Left lung (tissue), 10 donors: ENCODE data around the gene SIRT6. TPM values are rescaled to one million over a fixed set of nuclear protein-coding genes. Genes with fewer than 3 reads are reported as not detected.

Source experiments
- ATAC-seq: fragments of 200-7000 bp; cut with Tn5 transposase; one replicate; pipeline ENCODE4 v1.9.1; 2020; ENCODE audit warnings: moderate library complexity
- DNase-seq, 4 donors: peaks; one replicate each; pipeline ENCODE4 v3.0.0-alpha.2; 2013 to 2020
- H3K27ac ChIP-seq, 2 donors: fragments of 200-600 bp; sonication (generic) in 1 of 2; one replicate each; pipeline versions ENCODE4 v1.5.0 to v1.8.0; 2020 to 2021
- H3K27me3 ChIP-seq, 2 donors: fragments of 200-600 bp; sonication (generic) in 1 of 2; one replicate each; pipeline versions ENCODE4 v1.5.0 to v1.8.0; 2020 to 2021
- H3K36me3 ChIP-seq, 2 donors: fragments of 200-600 bp; sonication (generic) in 1 of 2; one replicate each; pipeline versions ENCODE4 v1.5.0 to v1.8.0; 2020 to 2021
- H3K4me1 ChIP-seq, 2 donors: fragments of 200-600 bp; one replicate each; pipeline ENCODE4 v1.8.0; 2021
- H3K4me3 ChIP-seq, 2 donors: fragments of 200-600 bp; sonication (generic) in 1 of 2; one replicate each; pipeline versions ENCODE4 v1.5.0 to v1.8.0; 2020 to 2021; ENCODE audit warnings: mild to moderate bottlenecking in 1 of 2
- H3K9me3 ChIP-seq, 2 donors: fragments of 200-600 bp; sonication (generic) in 1 of 2; one replicate each; pipeline versions ENCODE4 v1.5.0 to v1.8.0; 2020 to 2021
- intact Hi-C, 2 donors: fragments of 100-400 bp; cut with DNase I; formaldehyde crosslinking; loops; one replicate each; pipeline versions ENCODE4 v1.11.2 to v1.14.2; 2022
- polyA plus RNA-seq, 6 donors: library from polyadenylated mRNA; unstranded; fragments of 120-200 nt; gene quantifications; one replicate each; pipeline ENCODE4 v1.2.1, GENCODE V29; 2013; ENCODE audit not compliant: insufficient read length in 6 of 6
- total RNA-seq, 2 donors: library from RNA; stranded (reverse); fragmentation: NEBNext Ultra II Directional; extraction: Animal tissue kit (Norgen Biotek cat#: 25700); gene quantifications; one replicate each; pipeline ENCODE4 v1.2.1, GENCODE V29; 2021
- TF ChIP-seq, protein P1 (sequence below), 2 donors: fragments of 200-600 bp; sonication (generic) in 1 of 2; IDR thresholded peaks; one replicate each; pipeline versions ENCODE4 v1.5.0 to v1.8.0; 2021; ENCODE audit warnings: antibody characterized with exemption in 2 of 2
- donor health status: DM: no; HTN: yes; CAD: no.
- donor health status: DM: no; HTN: no; CAD: no.

The SIRT6 gene
- total and polyA plus RNA-seq, 8 donors: 17.8 to 24.7 (median 20.2) TPM

DNA sequence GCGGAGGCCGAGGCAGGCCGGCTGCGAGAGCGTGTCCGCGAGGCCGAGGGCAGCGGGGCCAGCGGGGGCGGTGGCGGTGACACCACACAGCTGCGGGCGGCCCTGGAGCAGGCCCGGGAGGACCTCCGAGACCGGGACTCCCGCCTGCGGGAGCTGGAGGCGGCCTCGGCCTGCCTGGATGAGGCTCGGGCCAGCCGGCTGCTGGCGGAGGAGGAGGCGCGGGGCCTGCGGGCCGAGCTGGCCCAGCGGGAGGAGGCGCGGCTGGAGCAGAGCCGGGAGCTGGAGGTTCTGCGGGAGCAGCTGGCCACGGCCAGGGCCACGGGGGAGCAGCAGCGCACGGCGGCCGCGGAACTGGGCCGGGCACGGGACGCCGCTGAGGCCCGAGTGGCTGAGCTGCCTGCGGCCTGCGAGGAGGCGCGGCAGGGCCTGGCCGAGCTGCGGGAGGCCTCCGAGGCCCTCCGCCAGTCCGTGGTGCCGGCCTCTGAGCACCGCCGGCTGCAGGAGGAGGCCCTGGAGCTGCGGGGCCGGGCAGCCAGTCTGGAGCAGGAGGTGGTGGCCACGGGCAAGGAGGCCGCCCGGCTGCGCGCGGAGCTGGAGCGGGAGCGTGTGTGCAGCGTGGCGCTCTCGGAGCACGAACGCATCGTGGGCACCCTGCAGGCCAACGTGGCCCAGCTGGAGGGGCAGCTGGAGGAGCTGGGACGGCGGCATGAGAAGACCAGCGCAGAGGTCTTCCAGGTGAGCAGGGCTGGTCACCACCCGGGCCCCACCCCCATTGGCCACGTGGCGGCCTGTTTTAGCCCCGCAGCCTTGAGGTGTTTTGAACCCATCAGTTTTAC lies 35.3 kb upstream of the SIRT6 start:
- H3K4me3 ChIP-seq: no peak overlapping the region
- H3K4me1 ChIP-seq: no peaks in the 10 kb centered on the region
- H3K27me3 ChIP-seq: no peaks in the 10 kb centered on the region
- H3K27ac ChIP-seq: no peak overlapping the region
- DNase-seq (no peak), ATAC-seq (no peak)
- TF ChIP-seq, protein P1, sequence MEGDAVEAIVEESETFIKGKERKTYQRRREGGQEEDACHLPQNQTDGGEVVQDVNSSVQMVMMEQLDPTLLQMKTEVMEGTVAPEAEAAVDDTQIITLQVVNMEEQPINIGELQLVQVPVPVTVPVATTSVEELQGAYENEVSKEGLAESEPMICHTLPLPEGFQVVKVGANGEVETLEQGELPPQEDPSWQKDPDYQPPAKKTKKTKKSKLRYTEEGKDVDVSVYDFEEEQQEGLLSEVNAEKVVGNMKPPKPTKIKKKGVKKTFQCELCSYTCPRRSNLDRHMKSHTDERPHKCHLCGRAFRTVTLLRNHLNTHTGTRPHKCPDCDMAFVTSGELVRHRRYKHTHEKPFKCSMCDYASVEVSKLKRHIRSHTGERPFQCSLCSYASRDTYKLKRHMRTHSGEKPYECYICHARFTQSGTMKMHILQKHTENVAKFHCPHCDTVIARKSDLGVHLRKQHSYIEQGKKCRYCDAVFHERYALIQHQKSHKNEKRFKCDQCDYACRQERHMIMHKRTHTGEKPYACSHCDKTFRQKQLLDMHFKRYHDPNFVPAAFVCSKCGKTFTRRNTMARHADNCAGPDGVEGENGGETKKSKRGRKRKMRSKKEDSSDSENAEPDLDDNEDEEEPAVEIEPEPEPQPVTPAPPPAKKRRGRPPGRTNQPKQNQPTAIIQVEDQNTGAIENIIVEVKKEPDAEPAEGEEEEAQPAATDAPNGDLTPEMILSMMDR (IDR thresholded peaks at IDR 0.05): no peak
- no peaks in the 10 kb centered on the region for H3K36me3 ChIP-seq
- H3K9me3 ChIP-seq: no peaks in the 10 kb centered on the region
- intact Hi-C loops: no loop called here

GRCh38 chr19:4216846-4217245 lies 34.5 kb upstream of the SIRT6 start:
- ATAC-seq: no peak
- H3K9me3 ChIP-seq: no peaks in the 10 kb centered on the region

DNA sequence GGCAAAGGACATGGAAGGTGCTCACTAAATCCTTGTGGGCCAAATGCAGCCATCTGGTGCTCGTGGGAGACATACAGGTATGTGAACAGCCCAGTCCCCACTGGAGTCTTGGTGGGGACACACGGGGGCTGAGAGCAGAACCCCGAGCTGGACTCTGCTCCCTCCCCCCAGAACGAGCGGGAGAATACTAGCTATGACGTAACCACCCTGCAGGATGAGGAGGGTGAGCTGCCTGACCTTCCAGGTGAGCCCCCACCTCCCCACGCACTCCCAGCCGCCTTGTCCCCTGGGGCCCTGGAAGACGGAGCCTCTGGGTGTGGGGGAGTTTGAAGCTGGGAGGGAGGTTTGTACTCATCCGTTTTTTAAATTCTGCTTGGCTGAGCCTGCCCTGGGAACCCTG lies 33.4 kb upstream of the SIRT6 start:
- Histone ChIP-seq H3K4me1 (no peaks in the 10 kb centered on the region), H3K9me3 (no peaks in the 10 kb centered on the region), H3K27ac (no peak overlapping the region), H3K4me3 (no peak overlapping the region), H3K27me3 (peaks cover 0 to 10% of the 10 kb centered on the region in 2 donors), H3K36me3 (no peaks in the 10 kb centered on the region)
- TF ChIP-seq, protein P1 (IDR thresholded peaks at IDR 0.05): no peak
- ATAC-seq: no peak
- intact Hi-C loops: no loop called here
- no peak for DNase-seq

More at GRCh38 chr19:4216846-4217245, 34.5 kb upstream of the SIRT6 start:
- H3K27me3 ChIP-seq: peaks cover 0 to 6% of the 10 kb centered on the region in 2 donors
- intact Hi-C loops: no loop called here
- no peak overlapping the region for H3K4me3 ChIP-seq
- H3K36me3 ChIP-seq: no peaks in the 10 kb centered on the region
- no peaks in the 10 kb centered on the region for H3K4me1 ChIP-seq
- no peak for DNase-seq
- no peak overlapping the region for H3K27ac ChIP-seq
- TF ChIP-seq, protein P1 (IDR thresholded peaks at IDR 0.05): no peak

DNA sequence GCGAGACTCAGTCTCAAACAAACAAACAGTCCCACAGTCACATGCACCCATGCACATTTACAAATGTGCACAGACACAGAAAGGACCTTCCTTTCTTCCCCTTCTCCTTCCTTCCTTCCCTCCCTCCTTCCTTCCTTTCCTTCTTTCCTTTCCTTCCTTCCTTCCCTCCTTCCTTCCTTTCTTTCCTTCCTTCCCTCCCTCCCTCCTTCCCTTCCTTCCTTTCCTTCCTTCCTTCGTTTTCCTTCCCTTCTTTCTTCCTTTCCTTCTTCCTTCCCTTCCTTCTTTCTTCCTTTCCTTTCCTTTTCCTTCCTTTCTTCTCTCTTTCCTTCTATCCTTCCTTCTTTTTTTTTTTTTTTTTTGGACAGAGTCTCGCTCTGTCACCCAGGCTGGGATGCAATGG lies 30.8 kb upstream of the SIRT6 start:
- no peaks in the 10 kb centered on the region for H3K4me1 ChIP-seq

DNA sequence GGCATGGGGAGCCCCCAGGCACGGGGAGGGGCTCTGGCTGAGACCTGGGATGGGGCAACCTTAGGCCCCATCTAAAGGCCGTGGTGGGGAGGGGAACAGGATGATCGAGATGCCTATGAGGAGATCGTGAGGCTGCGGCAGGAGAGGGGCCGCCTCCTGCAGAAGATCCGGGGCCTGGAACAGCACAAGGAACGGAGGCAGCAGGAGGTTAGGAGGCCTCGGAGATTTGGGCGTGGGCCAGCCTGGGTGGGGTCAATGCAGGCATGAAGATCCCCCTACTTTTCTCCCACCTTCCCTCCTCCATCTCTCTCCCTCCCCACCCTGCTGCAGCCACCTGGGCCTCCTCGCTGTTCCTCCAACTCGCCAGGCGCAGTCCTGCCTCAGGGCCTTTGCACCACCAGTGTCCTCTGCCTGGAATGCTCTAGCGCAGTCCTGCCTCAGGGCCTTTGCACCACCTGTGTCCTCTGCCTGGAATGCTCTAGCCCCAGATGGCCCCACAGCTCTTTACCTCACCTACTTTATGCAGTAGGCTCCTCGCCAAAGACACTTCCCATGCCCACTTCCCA lies 27.9 kb upstream of the SIRT6 start:
- Histone ChIP-seq H3K27me3 (peaks cover 0 to 20% of the 10 kb centered on the region in 2 donors), H3K4me1 (no peaks in the 10 kb centered on the region), H3K4me3 (no peak overlapping the region), H3K9me3 (no peaks in the 10 kb centered on the region), H3K27ac (no peak overlapping the region), H3K36me3 (no peaks in the 10 kb centered on the region)
- intact Hi-C loops: no loop called here
- ATAC-seq (no peak), DNase-seq (no peak)
- TF ChIP-seq, protein P1 (IDR thresholded peaks at IDR 0.05): no peak

More for the DNA sequence above, 30.8 kb upstream of the SIRT6 start:
- DNase-seq: no peak
- no peaks in the 10 kb centered on the region for H3K36me3 ChIP-seq
- intact Hi-C loops: no loop called here
- H3K9me3 ChIP-seq: no peaks in the 10 kb centered on the region
- TF ChIP-seq, protein P1 (IDR thresholded peaks at IDR 0.05): no peak
- peaks cover 0 to 13% of the 10 kb centered on the region in 2 donors for H3K27me3 ChIP-seq
- no peak for ATAC-seq
- no peak overlapping the region for H3K27ac ChIP-seq
- no peak overlapping the region for H3K4me3 ChIP-seq
